ENCODE measurements around the gene TCFL5.

DNA sequence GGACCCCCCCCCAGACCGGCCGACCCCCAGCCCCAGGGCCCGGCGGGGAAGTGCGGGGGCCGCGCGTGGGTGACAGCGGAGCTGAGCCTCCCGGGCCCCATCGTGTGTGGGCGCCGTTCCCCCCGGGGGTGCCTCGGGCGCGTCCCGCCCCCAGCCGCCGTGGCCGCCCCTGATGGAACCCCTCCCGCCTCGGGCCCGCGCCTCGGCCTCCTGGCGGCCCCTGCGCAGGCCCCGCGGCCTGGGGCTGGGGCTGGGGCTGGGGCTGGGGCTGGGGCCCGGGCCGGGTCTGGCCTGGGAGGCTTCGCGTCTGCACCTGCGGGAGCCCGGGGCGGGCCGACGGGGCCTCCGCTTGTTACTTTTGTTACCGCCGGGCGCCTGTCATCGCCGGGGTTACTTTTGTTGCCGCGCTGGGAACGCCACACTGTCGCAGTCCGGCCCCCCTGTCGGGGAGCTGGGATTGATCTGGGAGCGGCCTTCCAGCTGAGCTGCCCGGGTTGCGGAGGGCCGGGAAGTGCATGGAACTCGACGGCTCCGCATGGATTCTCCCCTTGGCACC is 56.4 kb downstream of the TCFL5 start:
- TF ChIP-seq, protein P1, sequence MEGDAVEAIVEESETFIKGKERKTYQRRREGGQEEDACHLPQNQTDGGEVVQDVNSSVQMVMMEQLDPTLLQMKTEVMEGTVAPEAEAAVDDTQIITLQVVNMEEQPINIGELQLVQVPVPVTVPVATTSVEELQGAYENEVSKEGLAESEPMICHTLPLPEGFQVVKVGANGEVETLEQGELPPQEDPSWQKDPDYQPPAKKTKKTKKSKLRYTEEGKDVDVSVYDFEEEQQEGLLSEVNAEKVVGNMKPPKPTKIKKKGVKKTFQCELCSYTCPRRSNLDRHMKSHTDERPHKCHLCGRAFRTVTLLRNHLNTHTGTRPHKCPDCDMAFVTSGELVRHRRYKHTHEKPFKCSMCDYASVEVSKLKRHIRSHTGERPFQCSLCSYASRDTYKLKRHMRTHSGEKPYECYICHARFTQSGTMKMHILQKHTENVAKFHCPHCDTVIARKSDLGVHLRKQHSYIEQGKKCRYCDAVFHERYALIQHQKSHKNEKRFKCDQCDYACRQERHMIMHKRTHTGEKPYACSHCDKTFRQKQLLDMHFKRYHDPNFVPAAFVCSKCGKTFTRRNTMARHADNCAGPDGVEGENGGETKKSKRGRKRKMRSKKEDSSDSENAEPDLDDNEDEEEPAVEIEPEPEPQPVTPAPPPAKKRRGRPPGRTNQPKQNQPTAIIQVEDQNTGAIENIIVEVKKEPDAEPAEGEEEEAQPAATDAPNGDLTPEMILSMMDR (IDR thresholded peaks at IDR 0.05): no peak
- no peak for TF ChIP-seq POLR2A (IDR thresholded peaks at IDR 0.05)

Measured in lower leg skin (tissue), 3 donors.